GM19397 (cell line): ENCODE results near the gene VWA5B1.

Experiments used
- ATAC-seq: cut with Tn5 transposase; IDR thresholded peaks from one replicate; pipeline ENCODE4 v1.9.1; 2021; ENCODE audit warnings: mild to moderate bottlenecking, moderate library complexity; ENCODE audit not compliant: unreplicated experiment

Gene VWA5B1

DNA sequence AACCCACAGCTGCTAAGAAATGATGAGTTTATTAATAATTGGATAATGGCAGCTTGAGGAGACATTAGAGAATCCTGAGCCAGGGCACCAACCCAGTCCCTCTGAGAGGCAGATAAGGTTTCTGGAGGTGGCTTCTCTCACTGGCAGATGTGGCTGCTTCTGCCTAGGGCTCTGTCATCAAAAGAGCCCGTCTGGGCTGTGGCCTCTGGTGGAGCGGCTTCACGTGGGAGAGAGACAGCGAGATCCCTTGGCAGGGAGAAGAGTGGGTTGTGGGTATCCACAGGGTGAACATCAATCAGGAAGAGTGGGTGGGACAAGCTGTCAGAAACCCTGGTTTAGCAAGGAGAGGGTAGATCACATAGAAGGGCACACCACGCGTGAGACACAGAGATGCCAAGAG lies 30.0 kb downstream of the VWA5B1 start:
- ATAC-seq, result no peak

DNA sequence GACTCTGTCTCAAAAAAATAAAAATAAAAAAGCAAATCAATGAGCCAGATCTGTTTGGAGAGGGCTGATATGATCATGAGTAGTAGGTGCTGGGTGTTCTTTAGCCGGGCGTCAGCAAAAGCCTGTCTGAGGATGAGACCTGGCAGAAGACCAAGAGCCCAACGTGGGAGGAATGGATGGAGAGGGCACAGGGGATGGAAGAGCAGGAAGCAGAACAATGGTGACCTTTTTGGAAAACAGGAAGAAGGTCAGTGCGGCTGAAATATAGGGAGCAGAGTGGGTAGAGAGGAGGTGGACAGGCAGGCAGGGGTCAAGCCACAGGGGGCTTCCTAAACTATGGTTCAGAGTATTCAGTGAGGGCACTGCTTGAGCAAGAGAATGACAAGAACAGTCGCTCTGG lies 30.9 kb downstream of the VWA5B1 start:
- ATAC-seq, result no peak

DNA sequence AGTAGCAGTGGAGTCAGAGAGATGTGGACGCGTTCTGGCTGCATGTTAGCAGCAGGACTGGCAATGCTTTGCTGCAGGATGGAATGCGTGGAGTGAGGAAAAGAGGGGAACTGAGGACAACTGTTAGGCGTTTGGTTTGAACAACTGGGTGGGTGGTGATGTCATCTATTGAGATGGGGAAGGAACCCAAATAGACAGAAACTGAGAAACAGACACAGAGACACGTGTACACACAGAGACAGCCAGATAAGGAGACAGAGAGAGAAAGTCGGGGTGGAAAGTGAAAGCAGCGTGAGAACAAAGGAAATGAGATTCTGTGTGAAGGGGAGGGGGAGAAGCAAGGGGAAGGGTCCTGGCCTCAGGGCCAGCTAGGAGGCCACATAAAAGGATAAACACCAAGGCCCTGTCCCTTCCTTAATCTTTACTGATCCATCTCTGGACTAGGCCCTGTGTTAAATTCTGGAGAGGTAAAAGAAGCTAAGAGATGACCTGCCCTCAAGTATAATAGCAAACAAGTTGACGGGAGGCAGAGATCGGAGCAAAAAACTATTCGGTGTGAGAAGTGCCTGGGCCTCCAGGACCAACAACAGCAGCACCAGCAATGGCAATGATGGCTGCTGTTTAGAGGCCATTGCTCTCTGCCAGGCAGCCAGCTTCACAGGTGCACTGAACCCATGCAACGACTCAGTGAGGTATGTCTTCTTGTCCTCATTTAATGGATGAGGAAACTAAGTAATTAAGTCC lies 31.6 kb downstream of the VWA5B1 start:
- peak; percentile 55 for ATAC-seq

DNA sequence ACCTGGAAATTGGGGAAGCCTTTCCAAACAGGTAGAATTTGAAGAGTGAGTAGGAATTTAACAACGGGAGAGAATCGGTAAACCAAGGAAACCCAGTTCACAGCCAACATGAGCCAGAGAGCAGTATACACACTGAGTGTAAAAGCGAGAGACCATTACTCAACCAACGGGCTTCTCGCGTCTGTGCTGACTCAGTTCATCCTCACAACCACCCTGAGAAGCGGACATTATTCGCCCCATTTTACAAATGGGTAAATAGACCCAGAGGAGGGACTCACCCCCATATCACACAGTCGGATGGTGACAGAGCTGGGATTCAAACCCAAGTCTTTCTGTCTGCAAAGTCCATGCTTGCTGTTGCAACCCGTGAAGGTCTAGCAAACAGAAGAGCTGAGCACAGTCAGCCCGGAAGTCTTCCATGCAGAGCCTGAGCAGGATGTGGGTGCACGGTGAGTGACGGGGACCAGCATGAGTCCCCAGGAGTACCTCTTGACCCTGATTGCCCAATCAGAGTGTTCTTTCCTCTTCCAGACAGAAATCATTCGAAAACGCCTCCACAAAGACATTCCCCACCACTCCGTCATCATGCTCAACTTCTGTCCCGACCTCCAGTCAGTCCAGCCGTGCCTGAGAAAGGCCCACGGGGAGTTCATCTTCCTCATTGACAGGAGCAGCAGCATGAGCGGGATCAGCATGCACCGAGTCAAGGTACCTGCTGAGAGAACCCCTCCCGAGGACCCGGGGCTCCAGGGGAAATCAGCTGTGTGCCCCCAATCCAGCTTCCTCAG lies 32.3 kb downstream of the VWA5B1 start:
- ATAC-seq, result no peak

DNA sequence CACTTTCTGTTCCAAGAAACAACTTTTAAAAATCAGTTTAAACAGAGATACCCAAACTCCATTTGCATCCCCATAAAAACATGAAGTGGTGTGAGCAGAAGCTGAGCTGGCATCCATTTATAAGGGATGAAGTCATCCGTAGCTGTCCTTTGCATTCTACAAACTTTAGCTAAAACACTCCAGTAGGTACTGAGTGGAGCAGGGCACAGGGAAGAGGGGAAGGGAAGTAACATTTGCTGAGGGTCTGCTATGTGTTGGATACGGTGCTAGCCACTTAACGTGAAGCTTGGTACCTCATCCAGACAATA lies 32.9 kb downstream of the VWA5B1 start:
- no peak for ATAC-seq

DNA sequence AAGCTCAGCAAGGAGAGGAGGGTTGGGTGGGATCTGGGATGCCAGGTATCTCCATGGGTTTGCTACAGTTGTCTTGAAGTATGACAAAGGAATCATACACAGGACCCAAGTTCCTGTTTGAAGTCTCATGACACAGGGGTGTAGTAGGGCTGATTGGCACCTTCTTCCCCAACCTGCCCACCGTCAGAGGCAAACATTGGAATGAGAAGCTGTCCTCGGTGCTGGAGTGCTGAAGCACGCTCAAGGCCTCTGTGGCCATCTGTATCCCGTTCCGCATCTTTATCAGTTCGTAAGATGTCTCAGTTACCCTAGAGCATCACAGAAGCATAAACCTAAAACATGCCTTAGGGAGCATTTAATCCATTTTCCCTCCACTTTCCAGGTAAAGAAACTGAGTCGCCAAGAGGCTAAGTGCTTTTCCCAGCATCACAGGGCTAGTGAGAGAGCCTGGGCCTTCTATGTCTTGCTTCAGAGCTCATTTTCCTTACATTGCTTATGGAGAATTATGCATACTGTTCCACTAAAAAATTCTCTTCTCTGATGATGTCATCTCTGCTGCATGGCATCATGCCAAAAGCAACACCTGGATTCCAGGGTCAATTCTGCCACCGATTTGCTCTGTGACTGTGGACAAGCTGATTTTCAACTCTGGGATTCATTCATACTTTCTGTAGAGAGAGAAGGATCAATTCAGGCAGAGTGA lies 34.2 kb downstream of the VWA5B1 start:
- ATAC-seq, result no peak

DNA sequence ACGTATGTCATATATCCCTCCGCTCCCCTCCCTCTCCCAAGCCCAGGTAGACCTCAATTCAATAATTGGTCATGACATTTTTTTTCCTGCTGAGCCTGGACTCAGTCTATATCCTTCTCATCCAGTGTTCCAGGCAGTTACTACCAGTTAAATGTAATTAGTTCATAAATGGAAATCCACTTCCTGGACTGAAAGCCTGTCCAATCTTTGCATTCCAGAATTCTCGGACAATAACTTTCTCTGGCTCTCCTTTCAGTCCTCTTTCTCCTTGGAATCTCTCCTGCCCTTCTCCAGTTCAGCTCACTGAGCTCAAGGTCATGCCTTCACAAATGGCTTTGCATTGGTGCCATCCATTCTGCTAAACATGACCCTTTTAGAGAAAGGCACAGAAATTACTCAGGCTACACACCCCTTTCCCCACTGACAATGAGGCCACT lies 34.8 kb downstream of the VWA5B1 start:
- no peak for ATAC-seq

DNA sequence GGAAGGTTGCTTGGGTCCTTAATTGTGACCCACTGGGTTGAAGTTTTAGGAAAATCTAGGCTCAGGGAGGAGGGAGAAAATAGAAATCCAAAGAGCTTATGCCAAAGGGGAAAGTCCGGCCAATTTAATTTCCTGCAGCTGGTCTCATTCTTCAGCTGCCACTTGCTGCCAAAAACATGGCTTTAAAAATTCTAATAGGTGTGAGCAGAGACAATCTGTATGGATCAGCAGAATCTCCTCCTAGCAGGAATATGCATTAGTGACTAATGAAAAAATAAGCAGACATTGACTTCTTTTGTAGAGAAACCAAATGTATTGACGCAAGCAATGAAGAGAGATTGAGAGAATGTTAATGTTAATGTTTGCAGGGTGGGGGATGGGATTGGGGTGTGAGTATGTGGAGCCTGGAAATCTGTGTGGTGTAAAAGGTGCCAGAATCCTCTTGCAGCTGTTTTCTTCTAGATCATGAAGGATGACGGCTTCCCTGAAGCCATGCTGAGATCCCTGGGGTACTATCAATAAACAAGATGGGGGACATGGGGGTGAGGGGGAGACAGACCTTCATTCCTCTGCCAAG lies 35.3 kb downstream of the VWA5B1 start:
- no peak for ATAC-seq

DNA sequence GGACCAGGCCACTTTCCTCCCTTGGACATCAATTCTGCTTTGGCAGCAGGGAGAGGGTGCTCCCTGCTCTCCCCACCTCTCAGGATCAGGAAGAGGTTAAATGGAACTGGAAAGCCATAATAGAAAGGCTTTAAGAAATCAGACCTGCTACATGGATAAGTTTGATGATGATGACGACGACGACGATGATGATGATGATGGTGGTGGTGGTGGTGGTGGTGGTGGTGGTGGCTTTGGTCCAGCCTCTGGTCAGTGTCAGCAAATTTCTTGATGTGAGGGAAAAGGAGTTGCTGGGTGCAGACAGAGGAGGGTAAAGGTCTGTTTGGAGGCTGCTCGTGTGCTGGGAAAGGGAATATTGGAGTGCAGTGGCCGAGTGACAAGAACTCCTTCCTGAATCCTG lies 36.8 kb downstream of the VWA5B1 start:
- no peak for ATAC-seq

DNA sequence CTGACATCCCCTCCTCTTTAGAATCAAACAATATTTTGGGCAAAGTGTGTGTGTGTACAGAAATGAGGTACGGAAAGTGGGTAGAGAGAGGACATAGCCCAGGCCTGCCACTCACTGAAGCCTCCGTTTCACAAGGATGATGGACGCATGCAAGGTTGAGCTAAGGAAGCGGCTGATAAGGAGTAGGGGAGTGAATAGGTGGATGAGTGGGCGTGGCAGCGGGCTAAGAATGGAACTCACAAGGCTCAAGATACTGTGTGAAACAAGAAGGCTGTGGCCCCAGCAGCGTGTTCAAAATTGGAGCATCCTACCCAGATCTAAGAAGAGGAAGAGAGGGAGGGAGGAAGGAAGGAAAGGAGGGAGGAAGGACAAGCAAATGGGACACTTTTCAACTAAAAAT lies 37.5 kb downstream of the VWA5B1 start:
- ATAC-seq, result no peak

DNA sequence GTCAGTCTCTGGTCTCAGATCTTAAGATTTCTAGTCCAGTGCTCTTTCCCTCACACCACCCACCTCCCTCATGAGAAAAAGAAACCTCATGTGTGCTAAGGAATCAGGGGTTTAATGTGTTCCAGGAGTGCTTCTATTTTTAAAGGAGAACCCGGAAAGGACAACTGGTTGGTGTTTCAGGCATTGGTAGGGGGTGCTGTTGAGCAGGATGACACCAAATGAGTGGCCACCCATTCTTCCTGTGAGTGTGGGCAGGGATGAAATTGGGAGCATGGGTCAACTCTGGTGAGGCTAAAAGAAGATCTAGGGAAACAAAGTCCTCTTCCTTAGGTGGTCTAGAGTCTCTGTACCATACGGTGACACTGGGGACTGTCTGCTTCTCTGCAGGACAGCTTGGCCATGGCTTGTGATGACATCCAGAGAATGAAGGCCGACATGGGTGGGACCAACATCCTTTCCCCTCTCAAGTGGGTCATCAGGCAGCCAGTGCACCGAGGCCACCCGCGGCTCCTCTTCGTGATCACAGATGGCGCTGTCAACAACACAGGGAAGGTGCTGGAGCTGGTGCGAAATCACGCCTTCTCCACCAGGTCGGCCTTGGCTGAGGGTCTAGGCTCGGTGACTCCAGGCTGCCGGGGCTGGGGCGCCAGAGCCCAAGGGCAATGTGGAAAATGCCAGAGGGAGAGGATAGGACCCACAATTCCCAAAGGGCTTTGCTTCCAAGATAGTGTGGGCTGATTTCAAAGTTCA lies 39.3 kb downstream of the VWA5B1 start:
- no peak for ATAC-seq

DNA sequence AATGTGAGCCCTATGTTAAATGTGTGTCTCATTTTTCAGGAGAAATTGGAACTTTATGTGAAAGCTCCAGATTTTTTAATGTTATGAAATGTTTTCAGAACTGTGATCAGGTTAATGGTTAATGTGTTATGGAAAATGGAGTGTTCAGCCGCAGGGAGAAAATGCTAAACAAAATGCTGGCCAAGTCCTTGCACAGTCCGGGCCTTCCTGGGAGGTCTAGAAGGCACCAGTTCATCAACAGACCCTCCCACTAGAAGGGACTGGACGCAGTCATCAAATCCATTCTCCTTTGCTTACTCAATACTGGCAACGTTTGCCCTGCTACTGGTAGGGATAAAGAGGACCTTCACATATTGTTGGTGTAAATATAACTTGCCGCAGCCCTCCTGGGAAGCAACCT lies 43.4 kb downstream of the VWA5B1 start:
- no peak for ATAC-seq

DNA sequence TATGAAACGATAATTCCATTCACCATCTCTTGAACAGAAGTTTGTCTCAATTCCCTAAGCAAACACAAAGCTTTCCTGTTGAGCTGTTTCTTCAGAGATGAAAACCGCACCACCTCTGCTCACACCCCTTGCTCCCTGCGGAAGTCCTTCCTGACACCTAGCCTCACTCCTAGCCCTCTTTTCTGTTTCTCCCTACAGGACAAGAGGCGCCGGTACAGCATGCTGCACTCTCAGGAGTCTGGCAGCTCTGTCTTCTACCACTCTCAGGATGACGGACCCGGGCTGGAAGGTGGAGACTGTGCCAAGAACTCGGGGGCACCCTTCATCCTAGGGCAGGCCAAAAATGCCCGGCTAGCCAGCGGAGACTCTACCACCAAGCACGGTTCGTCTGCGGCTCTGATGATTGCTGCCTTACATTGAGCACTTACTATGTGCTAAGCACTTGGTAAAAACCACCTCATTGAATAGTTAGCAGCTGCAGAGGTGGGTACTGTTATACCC lies 45.5 kb downstream of the VWA5B1 start:
- no peak for ATAC-seq

DNA sequence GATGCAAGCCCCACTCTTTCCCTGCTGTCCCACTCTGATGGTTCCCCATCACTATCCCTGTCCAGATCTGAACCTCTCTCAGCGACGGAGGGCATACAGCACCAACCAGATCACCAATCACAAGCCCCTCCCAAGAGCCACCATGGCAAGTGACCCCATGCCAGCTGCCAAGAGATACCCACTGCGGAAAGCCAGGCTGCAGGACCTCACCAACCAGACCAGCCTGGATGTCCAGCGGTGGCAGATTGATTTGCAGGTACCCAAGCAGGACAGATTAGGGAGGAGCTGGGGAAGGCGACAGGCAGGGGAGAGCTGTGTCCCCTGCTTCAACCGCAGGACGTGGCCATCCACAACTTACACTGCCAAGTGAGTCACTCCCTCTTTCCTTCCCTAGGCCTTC lies 46.9 kb downstream of the VWA5B1 start:
- ATAC-seq, result no peak

DNA sequence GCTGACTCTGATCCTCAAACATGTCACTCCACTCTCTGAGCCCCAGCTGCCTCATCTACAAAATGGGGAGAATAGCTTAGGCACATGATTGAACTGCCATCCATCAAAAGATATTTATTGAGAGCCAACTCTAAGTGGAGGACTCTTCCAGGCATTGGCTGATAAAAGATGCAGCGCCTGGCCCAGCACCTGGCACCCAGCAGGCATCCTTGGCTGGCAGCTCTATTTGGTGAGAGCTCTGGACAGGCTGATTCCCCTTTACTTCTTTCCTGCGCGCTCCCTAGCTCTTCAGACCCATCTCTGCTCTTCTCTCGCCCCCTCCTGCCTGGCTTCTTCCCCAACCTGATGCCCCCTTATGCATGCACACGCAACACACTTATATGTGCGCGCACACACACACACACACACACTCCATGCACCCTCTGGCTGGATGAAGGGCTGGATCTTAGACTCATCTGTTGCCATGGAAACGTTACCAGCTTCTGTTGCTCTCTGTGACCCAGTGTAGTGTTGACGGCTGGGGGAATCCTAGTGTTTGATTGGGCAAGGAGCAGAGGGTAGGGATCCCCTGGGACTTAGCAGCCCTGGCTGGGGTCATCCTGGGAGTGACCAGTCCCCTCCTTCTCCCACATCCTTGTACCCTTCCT lies 49.3 kb downstream of the VWA5B1 start:
- no peak for ATAC-seq

DNA sequence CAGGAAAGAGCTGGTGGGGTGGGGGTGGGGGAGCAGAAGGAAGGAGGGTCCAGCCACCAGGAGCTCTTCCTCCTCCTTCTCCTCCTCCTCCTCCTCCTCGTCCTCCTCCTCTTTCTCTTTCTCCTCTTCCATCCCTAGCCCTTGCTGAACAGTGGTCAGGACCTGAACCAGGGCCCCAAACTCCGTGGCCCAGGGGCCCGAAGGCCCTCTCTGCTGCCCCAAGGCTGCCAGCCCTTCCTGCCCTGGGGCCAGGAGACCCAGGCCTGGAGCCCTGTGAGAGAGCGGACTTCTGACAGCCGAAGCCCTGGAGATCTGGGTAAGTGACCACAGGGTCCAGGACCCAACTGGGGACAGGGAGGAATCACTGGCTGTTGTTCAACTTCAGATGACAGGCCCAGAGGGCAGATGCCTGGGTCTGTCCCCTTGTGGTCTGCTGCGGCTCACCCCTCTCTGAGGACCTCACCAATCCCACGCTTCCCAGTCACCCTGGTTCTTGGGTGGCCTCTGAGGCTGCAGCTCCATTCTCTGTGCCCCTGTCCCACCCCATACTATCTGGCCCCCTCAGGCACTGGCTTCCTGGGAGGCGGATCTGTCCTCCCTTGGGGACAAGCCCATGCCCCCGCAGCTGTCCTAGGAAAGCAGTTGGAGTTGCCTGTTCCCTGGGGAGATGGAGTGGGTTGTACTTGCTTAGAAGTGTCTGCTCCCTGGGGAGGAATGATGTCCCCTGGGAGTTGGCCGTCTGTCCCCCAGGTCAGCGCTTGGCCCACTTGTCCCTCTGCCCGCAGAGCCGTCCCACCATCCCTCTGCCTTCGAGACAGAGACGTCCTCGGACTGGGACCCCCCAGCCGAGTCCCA lies 51.8 kb downstream of the VWA5B1 start:
- no peak for ATAC-seq

DNA sequence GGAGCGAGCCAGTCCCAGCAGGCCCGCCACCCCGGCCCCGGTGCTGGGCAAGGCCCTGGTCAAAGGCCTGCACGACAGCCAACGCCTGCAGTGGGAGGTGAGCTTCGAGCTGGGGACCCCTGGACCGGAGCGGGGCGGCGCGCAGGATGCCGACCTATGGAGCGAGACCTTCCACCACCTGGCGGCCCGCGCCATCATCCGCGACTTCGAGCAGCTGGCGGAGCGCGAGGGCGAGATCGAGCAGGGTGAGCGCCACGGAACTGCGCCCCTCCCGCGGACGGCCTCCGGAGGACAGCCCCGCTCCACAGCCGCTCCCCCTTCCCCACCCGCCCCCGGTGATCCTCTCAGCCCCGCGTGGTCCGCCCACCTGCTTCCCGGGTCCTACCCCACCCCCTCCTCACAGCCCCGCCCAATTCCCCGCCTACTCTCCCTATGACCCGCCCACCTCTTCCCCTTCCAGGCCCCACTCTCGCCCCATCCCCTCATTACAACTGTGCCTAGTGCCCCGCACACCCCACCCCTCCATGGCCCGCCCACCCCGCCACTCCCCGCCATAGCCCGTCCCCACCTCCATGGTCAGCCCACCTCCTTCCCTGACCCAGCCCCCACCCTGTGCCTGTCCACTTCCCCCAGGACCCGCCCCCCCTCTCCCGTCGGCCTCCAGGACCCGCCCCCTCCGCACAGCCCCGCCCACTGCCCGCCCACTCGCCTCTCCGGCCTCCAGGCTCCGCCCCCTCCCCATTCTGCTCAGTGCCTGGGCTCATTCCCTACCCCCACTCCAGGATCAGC lies 52.7 kb downstream of the VWA5B1 start:
- no peak for ATAC-seq

DNA sequence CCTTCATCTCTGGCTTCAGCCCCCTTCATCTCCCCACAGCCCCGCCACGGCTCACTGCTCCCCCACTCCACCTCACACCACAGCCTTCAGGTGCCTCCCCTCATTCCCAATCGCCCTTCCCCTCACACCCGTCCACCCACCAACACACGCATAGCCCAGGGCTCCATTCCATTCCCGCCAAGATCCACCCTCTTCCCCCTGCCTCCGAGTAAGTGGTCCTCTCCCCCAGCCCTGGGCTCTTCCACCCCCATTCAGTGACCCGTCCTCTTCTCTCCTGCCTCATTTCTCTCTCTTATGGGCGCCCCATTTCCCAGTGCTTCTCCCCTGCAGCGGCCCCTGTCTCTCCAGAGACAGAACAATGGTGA lies 53.2 kb downstream of the VWA5B1 start:
- ATAC-seq, result no peak

DNA sequence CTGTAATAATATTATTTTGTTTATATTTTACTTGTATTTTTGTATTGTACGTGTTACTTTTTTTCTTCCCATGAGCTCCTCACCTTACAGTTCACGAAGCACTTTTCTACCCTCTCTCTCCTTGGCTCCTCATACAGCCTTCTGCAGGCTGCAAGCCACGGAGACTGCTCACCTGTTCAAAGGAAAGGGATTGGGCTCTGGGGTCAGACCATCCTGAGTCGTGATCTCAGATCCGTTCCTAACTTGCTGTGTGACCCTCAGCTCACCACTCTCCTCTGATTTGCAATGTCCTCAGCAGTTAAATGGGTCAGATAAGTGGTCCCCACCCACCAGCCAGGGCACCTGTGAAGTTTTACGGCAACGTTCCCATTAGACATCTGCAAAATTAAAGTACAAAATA lies 54.1 kb downstream of the VWA5B1 start:
- ATAC-seq, result no peak
